Fibroblast of skin of back (primary cell): ENCODE results near the gene CEACAM3. TPM values are rescaled to one million over a fixed set of nuclear protein-coding genes. Genes with fewer than 3 reads are reported as not detected.
"Not testable (repeated sequence)": the region's sequence is repeated elsewhere in the genome, so short reads cannot be mapped to it uniquely, and the experiment has no call there.

Source experiments
- DNase-seq: peaks from one replicate; pipeline ENCODE4 v3.0.0-alpha.2; 2013
- polyA plus RNA-seq, 2 experiments: library from polyadenylated mRNA; unstranded; fragments of 120-200 nt; gene quantifications; one replicate each; pipeline ENCODE4 v1.2.1, GENCODE V29; 2013; ENCODE audit not compliant: insufficient read length in 2 of 2

Gene CEACAM3
- not detected for polyA plus RNA-seq (2013, experiment 1 of 2; ENCODE audit: insufficient read length)
- polyA plus RNA-seq (2013, experiment 2 of 2; ENCODE audit: insufficient read length), result not detected

DNA sequence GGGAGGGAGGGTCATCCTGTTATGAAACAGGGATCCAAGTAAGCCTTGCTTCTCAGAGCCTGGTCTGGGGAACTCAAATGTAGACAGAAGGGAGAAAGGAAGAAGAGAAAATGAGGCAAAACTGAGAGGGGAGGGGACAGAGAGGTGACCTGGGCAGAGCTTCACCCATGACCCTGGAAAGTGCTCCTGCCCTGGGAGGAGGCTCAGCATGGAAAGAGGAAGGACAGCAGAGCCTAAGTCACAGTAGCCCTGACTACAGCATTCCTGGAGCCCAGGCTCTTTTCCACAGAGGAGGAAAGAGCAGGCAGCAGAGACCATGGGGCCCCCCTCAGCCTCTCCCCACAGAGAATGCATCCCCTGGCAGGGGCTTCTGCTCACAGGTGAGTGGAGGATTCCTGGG is at the start of gene CEACAM3:
Gene CEACAM3 (plus strand): TSS at position 226 of the 400 bp plus-strand sequence. CDS start 91 bp downstream, at position 317.
- no peak for DNase-seq

DNA sequence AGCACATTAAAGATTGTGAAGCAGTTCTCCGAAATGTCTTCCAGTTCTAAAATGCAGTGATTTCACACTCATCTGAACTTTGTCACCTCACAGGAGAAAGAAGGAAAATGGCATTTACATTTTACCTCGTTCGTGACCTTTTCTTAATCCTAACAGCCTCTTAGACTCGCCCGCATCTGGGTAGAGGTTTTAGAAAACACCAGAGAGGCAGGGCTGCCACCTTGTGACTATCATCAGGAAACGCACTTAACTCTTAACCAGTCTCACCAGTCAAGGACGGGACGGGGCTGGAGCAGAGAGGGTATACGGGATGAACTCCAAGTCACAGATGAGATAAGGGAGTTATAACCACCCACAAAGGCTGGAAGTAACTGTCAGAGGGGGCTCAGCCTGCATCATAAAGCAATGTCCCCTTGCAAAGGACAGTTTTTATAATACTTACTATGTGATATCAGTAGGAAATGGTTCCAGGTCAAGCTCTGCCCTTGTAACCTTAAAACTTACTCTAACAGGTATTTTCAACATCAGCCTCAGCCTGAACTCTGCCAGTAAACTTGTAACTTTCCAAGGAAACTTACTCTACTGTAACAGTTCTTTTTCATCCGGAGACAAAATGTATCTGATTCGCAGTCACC is 49.7 kb upstream of the CEACAM3 start:
- peak; percentile 27 for DNase-seq

DNA sequence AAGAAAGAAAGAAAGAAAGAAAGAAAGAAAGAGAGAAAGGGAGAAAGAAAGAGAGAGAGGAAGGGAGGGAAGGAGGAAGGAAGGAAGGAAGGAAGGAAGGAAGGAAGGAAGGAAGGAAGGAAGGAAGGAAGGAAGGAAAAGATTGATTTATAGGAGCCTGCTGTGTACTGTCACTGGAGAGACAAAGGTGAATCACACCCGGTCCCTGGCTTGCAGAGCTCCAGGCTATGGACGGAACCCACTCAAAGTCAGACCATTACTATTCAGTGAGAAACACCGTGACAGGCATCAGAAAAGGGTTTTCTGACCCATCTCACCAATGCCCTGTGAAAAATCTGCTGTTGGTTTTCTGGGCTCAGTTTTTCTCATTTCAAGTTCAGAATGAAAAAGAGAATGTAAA is 48.4 kb upstream of the CEACAM3 start:
- no peak for DNase-seq

DNA sequence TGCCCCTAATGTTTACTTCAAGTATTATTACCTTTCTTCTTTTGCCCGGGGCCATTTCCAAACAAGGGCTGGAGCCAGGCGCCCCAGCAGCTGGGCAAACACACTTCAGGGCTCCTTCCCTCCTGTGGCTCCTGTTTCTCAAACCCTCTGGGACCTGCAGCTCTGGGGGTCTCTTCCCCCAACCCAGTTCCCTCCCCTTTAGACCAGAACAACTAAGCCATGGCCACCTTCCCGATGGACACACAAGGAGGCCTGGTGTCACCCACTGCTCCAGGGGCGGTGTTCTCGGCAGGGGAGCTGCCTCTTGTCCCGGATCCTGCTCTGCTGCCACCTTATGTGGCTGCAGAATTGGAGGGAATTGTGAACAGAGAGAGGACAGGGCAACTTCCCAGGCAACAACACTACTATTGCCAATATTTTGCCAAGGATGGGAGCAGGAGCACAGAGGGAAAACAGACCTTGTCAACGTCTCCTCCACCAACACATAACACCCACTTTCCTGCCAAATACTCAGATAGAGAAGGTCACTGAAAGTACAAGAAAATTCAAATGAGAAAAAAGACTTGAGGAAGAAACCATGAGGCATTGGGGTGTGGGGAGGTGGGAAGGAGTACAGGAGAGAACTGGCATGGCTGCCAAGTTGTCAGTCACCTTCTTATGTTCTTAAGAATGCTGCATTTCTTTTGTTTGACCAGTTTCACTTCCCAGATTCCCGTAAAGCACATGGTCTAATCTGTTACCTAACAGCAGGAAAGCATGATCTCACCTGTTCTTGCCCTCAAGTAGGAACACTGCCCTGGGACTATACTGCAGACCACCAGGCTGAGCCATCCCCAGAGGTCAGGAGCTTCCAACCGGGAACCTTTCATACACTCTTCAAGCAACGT is 45.9 kb upstream of the CEACAM3 start:
- not testable (repeated sequence) for DNase-seq

DNA sequence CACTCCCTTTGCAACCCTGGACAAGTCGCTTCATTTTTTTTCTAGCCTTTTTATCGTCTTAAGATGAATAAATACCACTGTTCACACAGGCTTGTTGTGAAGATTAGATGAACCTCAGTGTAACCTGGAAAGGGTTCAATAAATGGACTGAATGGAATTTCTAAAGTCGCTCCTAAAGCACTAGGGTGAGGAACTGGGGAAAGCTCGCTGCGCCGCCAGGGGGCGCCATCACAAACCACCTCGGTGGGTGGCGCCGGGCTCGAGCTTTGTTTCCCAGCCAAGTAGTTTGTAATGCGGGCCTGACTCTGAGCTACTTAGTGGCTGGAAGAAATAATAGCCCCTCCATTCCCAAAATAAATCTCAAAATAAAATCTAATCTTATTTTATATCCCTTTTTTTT is 43.2 kb upstream of the CEACAM3 start:
- DNase-seq, result peak; percentile 3

DNA sequence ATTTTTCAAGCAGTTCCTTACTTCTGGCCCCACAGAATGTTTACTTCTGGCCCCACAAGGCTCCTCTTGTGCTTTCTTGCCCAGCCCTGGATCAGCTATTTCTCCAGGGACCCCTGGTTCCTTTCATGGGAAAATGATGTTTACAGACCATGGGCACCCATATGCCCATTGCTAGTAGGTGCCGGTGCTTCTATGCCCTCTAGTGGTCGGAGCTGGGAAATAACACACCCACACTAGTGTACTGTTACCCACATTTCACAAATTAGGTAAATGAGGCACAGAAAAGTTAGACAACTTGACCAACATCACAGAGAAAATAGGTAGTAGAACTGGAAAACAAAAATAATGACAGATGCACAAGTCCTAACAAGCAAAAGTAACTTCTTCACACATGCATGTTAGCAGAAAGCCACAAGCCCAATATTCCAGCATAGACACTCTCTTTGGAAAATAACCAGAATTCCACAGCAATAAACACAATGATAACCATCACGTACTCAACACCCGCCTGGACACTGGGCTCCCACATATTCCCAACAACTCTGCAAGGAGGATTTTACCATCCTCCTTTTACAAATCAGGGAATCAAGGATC is 42.4 kb upstream of the CEACAM3 start:
- DNase-seq, result peak; percentile 28

DNA sequence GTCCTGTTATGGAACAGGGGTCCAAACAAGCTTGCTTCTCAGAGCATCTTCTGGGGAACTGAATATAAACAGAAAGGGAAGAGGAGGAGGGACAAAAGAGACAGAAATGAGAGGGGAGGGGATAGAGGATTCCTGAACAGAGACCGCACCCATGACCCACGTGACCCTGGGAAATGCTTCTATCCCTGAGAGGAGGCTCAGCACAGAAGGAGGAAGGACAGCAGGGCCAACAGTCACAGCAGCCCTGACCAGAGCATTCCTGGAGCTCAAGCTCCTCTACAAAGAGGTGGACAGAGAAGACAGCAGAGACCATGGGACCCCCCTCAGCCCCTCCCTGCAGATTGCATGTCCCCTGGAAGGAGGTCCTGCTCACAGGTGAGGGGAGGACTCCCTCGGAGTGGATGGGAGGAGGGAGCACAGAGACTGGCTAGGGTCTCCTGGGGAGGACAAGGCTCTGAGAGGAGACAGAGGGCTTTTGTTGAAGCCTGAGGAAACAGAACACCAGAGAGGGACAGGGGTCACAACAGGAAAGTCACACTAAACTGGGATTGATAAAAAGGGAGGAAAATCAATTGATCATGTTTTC is 41.0 kb upstream of the CEACAM3 start, which contains the start of gene CEACAM6:
Gene CEACAM6 (plus strand): TSS at position 203 of the 586 bp plus-strand sequence. CDS start 109 bp downstream, at position 312.
- DNase-seq, result no peak

DNA sequence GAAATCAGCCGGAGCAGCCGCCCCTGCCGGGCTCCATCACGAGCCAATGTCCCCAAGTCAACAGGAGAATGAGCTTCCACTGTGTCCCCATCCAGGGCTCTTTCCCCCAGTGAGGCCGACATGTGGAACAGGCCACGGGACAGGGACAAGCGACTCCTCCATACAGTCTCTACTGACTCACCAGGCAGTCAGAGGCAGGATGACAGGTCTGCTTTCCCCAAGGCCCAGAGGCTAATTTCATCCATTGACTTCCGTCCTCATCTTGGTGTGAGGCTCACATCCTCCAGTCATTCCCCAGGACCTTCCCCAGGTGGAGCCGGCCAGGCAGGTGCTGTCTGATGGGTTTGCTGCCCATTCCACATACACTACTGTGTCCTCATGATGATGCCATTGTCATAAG is 37.5 kb upstream of the CEACAM3 start:
- DNase-seq, result no peak

DNA sequence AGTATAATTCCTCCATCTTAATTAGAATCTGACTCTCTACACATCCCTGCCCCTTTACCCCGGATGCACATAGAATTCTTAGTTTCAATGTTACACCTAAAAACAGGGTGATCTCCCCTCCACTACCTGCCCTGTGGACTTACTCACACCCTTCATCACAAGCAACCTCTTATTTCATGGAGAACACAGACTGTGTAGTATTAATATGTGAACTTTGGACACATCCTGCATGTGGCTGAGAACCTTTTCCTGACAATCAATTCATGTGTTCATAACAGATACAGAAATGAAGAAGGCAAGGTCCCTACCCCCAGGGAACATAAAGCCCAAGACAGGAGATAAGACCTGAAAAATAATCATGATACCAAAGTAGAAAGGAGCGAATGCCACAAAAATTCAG is 29.3 kb upstream of the CEACAM3 start:
- no peak for DNase-seq

DNA sequence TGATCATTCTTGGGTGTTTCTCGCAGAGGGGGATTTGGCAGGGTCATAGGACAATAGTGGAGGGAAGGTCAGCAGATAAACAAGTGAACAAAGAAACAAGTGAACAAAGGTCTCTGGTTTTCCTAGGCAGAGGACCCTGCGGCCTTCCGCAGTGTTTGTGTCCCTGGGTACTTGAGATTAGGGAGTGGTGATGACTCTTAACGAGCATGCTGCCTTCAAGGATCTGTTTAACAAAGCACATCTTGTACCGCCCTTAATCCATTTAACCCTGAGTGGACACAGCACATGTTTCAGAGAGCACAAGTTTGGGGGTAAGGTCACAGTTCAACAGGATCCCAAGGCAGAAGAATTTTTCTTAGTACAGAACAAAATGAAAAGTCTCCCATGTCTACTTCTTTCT is 28.3 kb upstream of the CEACAM3 start:
- DNase-seq, result not testable (repeated sequence)

DNA sequence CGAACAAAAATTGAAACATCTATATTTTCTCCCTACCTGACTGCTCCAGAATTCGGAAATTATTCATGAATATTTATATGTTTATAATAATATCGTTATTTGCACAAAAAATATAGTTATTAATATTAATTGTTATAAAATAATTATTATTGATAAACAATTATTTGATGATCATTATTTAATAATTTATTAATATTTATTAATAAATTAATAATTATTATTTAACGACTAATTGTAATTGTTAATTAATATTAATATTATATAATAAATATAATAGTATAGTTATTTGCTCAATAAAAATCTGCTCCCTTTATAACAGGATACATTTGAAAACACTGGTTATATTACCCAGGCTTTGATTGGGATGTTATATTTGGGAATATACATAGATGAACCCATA is 26.8 kb upstream of the CEACAM3 start:
- DNase-seq, result no peak

DNA sequence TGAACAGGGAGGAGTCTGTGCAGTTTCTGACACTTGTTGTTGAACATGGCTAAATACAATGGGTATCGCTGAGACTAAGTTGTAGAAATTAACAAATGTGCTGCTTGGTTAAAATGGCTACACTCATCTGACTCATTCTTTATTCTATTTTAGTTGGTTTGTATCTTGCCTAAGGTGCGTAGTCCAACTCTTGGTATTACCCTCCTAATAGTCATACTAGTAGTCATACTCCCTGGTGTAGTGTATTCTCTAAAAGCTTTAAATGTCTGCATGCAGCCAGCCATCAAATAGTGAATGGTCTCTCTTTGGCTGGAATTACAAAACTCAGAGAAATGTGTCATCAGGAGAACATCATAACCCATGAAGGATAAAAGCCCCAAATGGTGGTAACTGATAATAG is 25.0 kb upstream of the CEACAM3 start:
- no peak for DNase-seq

DNA sequence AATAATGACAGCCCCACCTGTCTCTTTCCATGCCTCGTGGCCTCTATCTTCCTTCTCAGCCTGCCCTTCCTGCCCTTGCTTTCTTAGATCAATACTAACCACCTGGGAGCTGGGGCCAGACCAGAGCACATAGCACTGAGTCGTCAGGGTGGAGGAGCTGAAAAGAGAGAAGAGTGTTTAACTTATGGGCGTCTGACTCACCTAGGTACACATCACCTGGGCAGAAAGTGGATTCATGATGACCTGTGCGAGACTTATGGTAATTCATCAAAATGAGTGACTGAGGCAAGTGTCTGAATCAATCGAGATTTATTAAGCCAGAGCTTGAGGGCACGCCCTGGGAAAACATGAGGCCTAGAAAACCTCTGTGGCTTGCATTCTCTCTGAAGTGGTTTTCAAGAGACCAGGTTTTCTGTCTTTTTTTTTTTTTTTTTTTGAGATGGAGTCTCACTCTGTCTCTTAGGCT is 21.8 kb upstream of the CEACAM3 start:
- DNase-seq, result no peak

DNA sequence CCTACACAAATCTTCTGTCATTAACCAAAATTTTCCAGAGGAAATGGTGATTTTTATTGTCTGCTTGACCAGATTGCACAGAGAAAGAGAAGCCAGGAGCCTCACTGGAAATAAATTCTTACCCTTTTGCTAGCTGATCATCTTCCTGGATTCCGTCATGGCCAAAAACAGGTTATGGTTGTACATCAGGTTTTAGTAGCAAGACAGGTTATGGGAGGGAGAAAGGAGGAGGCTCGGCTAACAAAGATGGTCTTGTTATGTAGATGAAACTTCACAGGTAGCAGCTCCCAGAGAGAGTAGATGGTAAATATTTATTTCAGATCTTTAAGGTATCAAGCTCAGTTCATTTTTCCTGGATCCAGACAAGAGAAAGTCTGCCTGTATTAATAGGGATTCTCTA is 19.7 kb upstream of the CEACAM3 start:
- DNase-seq, result no peak

DNA sequence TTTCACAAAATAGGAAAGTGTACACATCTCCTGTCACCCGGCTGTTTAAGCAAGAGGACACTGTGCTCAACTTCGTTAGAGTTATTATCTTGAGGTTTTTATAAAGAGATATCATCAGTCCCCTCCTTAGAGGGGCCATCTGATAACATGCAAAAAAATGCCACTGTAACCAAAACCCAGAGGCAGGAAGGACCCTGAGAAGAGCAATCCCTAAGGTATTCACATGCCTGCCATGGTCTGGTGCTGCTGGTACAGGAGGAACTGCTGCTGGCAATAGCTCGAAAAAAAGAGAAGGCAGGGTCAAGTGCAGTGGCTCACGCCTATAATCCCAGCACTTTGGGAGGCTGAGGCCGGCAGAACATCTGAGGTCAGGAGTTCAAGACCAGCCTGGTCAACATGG is 12.8 kb upstream of the CEACAM3 start:
- no peak for DNase-seq

DNA sequence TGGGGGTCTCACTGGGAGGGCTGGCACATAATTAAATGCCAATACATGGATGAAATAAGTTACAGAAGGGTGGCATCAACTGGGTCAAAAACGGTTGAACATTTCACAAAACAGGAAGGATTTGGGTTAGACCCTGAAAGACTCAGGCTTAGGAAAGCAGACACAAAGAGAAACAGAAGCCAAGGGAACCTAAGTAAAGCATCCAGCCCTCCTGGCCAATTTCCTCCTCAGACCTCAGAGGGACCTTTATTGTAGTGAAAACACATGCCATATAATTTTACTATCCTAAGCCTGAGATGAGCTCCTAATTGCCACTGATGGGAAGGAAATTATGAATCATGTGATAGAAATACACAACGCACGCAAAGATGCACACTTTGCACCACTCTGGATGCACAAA is 12.1 kb upstream of the CEACAM3 start:
- DNase-seq, result no peak

DNA sequence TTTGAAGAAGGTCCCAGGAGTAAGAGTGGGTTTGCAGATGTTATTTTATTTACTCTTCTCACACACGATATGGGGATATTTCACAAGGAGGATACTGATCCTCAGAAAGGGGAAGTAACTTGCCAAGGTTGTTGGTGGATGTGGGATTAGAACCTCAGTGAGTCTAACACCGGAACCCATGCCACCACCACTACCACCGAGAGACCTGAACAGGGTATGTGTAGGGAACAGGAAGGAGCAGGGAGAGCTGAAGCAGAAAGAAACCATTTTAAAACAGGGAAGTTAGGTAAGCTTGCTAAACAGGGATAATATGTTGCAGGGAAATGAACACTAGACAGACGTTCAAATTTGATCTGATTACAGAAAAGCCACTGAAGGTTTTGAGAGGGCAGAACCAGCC is 11.6 kb upstream of the CEACAM3 start:
- no peak for DNase-seq

DNA sequence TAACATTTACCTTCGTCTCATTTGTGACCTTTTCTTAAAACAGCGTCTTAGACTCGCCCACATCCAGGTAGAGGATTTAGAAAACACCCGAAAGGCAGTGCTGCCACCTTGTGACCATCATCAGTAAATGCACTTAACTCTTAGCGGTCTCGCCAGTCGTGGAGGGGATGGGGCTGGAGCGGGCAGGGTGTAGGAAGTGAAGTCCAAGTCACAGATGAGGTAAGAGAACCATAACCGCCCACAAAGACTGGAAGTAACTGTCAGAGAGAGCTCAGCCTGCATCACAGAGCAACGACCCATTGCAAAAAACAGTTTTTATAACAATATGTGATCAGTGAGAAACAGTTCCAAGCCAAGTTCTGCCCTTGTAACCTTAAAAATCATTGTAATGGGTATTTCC is 10.7 kb upstream of the CEACAM3 start:
- DNase-seq, result peak; percentile 59

DNA sequence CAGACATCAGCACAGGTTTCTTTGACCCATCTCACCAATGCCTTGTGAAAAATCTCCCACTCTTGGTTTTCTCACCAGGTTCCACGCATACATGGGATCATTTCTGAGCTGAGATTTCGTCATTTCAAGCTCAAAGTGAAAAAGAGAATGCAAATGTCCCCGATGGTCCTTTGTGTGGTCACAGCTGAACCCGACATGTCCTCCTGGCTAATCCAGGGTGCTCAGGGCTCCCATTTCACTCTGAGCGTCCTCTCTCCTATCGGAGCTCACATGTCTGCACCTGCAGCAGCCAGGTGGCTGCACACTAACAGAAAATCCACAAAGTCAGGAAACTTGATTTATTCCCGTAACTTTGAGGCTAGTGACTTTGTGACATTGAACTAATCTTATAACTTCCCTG is 9.3 kb upstream of the CEACAM3 start:
- DNase-seq, result no peak

DNA sequence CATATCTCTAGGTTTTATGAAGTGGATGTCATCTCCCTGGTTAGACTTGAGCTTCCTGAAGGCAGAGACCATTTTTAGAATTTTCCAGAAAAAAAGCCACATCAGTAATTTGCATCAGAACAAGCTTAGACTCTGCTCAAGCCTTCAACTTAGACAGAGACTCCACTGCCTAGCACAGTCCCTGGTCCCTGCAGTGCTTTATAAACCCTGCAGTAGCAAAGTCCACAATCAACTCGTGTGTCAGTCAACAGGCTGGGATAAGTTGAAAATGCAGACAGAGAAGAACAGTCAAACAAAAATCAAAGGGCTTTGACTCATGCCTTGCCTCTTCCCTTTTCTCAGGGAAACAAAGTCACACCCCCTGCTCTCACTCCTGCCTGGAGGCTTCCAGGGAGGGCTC is 7.9 kb upstream of the CEACAM3 start:
- DNase-seq, result not testable (repeated sequence)

DNA sequence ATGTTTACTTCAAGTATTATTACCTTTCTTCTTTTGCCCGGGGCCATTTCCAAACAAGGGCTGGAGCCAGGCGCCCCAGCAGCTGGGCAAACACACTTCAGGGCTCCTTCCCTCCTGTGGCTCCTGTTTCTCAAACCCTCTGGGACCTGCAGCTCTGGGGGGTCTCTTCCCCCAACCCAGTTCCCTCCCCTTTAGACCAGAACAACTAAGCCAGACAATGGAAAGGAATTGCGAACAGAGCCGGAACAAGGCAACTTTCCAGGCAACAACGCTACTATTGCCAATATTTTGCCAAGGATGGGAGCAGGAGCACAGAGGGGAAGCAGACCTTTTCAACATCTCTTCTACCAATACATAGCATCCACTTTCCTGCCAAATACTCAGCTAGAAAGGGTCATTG is 7.3 kb upstream of the CEACAM3 start:
- not testable (repeated sequence) for DNase-seq

DNA sequence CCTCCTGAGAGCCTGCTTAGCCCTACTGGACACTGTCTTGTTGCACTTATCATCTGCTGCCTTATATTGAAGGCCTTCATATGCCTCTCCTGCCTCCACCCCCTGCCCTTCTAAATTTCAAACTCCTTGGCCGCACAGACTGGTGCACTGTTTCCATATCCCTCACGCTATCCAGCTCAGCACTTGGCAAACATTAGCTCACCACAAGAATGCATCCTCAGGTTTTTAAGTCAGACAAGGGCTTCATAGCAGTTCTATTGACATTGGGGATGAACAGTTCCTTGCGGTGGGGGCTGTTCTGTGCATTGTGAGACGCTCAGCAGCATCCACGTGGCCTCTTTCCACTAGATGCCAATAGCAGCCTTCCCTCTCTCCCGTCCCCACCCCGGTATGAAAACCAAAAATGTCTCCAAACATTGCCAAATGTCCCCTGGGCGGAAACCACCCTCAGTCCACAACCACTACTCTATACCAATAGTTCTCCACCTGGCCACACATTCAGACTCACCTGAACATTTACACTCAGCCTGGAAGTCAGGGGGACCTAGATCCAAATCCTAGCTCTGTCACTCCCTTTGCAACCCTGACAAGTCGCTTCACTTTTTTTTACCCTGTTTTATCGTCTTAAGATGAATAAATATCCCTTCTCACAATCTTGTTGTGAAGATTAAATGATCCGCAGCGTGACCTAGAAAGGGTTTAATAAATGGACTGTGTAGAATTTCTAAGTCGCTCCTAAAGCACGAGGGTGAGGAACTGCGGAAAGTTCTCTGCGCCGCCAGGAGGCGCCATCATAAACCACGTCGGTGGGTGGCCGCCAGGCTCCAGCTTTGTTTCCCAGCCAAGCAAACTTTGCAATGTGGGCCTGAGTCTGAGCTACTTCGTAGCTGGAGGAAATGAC is 3.6 kb upstream of the CEACAM3 start:
- peak; percentile 9 for DNase-seq
